GM19351 (cell line): ENCODE results near the gene PHF23.

Experiments used
- ATAC-seq: cut with Tn5 transposase; IDR thresholded peaks from one replicate; pipeline ENCODE4 v1.9.1; 2021; ENCODE audit warnings: mild to moderate bottlenecking, moderate library complexity; ENCODE audit not compliant: unreplicated experiment

PHF23 gene

DNA sequence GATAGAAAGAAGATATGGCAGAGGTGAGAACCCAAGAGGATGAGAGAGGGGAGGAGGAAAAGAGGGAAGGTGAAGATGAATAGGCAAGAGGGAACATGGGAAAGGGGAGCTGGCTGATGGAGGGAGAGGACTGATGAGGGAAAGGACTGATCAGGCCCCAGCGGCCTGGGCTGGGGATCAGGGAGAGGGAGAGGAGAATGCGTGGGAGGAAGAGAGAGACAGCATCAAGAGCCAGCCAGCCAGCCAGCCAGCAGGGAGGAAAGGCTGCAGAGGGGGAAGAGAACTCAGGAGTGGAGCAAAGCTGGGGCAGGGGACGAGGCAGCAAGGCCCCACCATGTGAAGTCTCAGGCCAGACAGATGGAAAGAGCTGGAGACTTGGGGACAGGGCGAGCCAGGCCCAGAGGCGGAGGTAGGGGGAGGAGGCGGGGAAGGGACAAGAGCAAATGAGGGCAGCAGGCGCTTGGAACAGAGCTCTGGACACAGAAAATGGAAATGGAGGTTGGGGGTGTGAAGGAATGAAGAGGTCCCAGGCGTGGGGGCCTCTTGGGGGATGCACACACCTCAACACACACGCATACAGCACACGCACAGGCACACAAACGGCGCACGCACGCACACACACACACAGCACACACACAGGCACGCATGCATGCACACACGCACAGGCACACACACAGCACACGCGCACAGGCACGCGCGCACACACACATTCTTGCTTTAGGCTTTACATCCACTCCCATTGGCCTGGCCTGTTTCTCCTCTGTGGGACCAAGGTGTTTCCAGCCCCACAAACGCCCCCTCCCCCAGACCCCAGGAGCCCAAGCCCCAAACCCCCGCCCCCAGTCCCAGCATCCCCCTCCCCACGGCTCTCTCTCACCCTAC, 31.9 kb downstream of the PHF23 start:
- no peak for ATAC-seq

- ATAC-seq, result no peak
Observed at GRCh38 chr17:7205561-7205960, 33.7 kb downstream of the PHF23 start.

GRCh38 chr17:7204828-7205461, 34.3 kb downstream of the PHF23 start:
- peak; percentile 85 for ATAC-seq

DNA sequence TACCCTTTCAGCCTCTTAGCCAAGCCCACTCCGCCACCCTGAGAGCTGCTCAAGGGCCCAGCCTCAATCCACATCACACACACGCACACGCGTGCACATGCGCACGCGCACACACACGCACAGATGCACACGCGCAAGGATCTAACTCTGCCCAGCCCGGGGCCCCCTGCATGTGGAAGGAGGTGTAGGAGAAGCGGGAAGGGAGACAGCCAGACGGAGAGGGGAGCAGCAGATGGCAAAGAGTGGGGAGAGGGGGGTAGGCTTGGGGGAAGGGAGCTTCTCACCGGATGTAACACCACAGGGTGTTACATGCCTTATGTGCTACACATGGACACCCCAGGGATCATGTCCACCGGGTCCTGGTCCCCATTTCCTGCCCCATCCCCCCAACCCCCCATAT, 34.9 kb downstream of the PHF23 start:
- ATAC-seq, result no peak

DNA sequence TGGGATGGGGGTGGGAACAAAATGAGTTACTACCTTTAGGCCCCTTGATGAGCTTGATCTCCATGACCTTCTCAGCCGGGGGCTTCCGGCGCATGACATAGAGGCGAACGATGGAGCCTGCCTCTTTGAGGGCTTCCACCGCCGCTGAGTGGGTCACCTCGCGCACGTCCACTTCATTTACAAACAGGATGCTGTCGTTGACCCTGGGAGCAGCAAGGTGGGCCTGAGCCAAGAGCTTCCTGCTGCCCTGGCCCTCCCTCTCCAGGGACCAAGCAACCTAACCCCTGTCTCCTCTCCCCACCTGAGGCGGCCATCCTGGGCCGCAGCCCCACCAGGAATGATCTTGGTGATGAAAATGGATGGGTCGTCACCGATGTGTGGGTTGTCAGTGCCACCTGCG, 35.9 kb downstream of the PHF23 start:
- ATAC-seq, result no peak

DNA sequence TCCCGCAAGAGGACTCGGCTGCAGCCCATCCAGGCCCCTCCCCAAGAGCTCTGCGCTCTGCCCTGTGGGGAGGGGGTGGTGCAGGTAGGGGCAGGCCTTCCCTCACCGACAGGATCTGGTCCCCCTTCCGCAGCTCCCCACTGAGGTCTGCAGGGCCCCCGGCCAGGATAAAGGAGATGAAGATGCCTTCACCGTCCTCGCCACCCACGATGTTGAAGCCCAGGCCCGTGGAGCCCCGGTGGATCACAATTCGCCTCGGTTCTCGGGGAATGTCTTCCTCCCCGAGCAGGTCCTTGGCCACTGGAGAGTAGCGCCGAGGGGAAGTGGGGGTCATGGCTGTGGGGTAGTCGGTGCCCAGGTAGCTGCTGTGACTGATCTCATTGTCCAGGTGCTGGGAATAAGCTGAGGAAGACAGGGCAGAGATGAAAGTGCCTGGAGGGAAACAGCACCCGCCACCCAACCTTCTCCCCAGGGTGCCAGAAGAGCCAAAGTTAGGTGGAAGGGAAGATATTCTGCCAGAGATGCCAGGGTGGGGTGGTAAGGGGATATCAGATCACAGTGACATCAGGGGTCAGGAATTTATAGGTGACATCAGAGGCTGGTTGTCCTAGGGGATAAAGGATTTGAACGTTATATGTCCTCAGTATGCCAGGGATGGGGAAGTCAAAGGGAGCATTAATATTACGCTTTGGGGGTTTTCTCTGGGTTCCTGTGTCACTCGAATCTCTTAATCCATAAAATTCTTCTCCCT, 42.4 kb downstream of the PHF23 start:
- ATAC-seq, result no peak

GRCh38 chr17:7195971-7196370, 43.3 kb downstream of the PHF23 start:
- no peak for ATAC-seq

DNA sequence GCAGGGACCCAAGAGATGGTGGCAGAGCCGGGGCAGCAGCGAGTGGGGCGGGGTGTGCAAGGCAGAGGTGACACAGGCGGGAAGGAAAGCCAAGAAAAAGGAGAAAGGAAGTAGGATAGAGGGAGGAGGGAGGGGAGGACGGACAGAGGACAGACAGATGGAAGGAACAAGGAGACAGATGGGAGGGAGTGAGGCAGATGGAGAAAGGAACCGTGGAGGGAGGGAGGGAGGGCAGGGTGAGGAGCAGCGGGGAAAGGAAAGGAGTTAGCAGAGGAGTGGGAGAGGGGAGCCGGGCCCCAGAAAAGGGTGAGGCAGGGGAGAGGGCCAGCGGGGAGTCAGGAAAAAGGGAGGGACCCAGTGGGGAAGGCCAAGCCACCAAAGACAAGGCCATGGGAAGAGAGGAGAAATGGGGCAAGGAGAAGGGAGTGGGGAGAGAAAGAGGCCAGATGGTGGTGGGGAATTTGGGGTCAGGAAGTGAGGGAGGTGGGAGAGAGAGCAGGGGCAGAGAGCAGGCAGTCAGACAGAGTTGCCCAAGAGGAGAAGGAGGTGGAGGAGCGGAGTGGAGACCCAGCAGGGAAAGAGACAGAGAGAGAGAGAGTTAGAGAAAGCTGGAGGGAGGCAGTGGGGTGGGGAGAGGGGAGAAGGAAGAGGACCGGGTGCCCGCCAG, 46.9 kb downstream of the PHF23 start:
- ATAC-seq, result no peak

- no peak for ATAC-seq
Observed at GRCh38 chr17:7191571-7192270, 47.5 kb downstream of the PHF23 start.

GRCh38 chr17:7191069-7191468, 48.2 kb downstream of the PHF23 start:
- ATAC-seq, result no peak

- no peak for ATAC-seq
Observed at GRCh38 chr17:7190276-7190917, 48.9 kb downstream of the PHF23 start.

- no peak for ATAC-seq
Observed at GRCh38 chr17:7186241-7186640, 53.0 kb downstream of the PHF23 start.
